Keratinocyte (primary cell): ENCODE results near the gene C9orf43. TPM values are rescaled to one million over a fixed set of nuclear protein-coding genes. Genes with fewer than 3 reads are reported as not detected.

Experiments used
- DNase-seq: peaks from one replicate; pipeline ENCODE4 v3.0.0-alpha.2; 2011; ENCODE audit warnings: low read depth, missing footprints, low spot score
- FAIRE-seq: peaks from 2 replicates; lab custom pipeline; 2011; peaks lifted over from hg19 to GRCh38; lab: Jason Lieb, UNC
- H2AFZ ChIP-seq: 2 replicates; pipeline ENCODE4 v1.6.0; 2012; ENCODE audit warnings: low read length, control low read depth, inconsistent platforms; ENCODE audit not compliant: control insufficient read depth
- H3K27ac ChIP-seq: 2 replicates; pipeline ENCODE4 v1.5.1; 2011; ENCODE audit warnings: low read length; ENCODE audit not compliant: control insufficient read depth, insufficient read depth
- H3K27me3 ChIP-seq: 3 replicates; pipeline ENCODE4 v1.6.0; 2011; ENCODE audit warnings: low read length; ENCODE audit not compliant: control insufficient read depth, insufficient read depth; ENCODE audit errors: extremely low read depth
- H3K36me3 ChIP-seq, 2 experiments: 2 replicates in 1 of 2; 3 replicates in 1 of 2; pipeline ENCODE4 v1.5.1; 2011; ENCODE audit warnings: low read length in 2 of 2, mild to moderate bottlenecking in 1 of 2; ENCODE audit not compliant: control insufficient read depth in 2 of 2, insufficient read depth in 2 of 2; ENCODE audit errors: extremely low read depth in 1 of 2
- H3K4me1 ChIP-seq: 3 replicates; pipeline ENCODE4 v1.5.1; 2011; ENCODE audit warnings: low read length; ENCODE audit not compliant: control insufficient read depth, insufficient read depth; ENCODE audit errors: extremely low read depth
- H3K4me2 ChIP-seq: 3 replicates; pipeline ENCODE4 v1.6.0; 2011; ENCODE audit warnings: low read depth, low read length; ENCODE audit not compliant: control insufficient read depth, insufficient read depth; ENCODE audit errors: extremely low read depth
- H3K4me3 ChIP-seq, 3 experiments: fragments of 200-600 bp in 1 of 3; sonication (generic) in 1 of 3; 2 replicates in 2 of 3; 3 replicates in 1 of 3; pipeline ENCODE4 v1.5.1; 2011 to 2016; ENCODE audit warnings: low read length in 3 of 3, mild to moderate bottlenecking in 3 of 3, control low read depth in 2 of 3, inconsistent platforms in 1 of 3, low read depth in 1 of 3, mixed read lengths in 1 of 3, mixed run types in 1 of 3, moderate library complexity in 1 of 3; ENCODE audit not compliant: control insufficient read depth in 2 of 3, insufficient read depth in 2 of 3; ENCODE audit errors: extremely low read depth in 1 of 3
- H3K79me2 ChIP-seq: 2 replicates; pipeline ENCODE4 v1.6.0; 2012; ENCODE audit warnings: low read length; ENCODE audit not compliant: control insufficient read depth, insufficient read depth
- H3K9ac ChIP-seq: 3 replicates; pipeline ENCODE4 v1.6.0; 2011; ENCODE audit warnings: low read length; ENCODE audit not compliant: control insufficient read depth, insufficient read depth; ENCODE audit errors: extremely low read depth
- H3K9me1 ChIP-seq: 3 replicates; pipeline ENCODE4 v1.6.0; 2011; ENCODE audit warnings: low read length; ENCODE audit not compliant: control insufficient read depth, insufficient read depth; ENCODE audit errors: extremely low read depth
- H3K9me3 ChIP-seq: 2 replicates; pipeline ENCODE4 v1.5.1; 2012; ENCODE audit warnings: low read depth, low read length; ENCODE audit not compliant: control insufficient read depth
- H4K20me1 ChIP-seq: 3 replicates; pipeline ENCODE4 v1.6.0; 2011; ENCODE audit warnings: low read length; ENCODE audit not compliant: control insufficient read depth, insufficient read depth; ENCODE audit errors: extremely low read depth
- EZH2 ChIP-seq: IDR thresholded peaks from one replicate; pipeline ENCODE4 v1.6.1; 2012; ENCODE audit warnings: inconsistent platforms, mild to moderate bottlenecking, low read length, moderate library complexity
- dilution Hi-C: fragments of 300-500 bp; cut with MboI; formaldehyde crosslinking; loops from one replicate; pipeline ENCODE4 v1.7.0; 2020; ENCODE audit warnings: low sequenced_read_pairs; ENCODE audit not compliant: extremely low pct_ligation_motif_present
- polyA plus RNA-seq, 5 experiments: library from polyadenylated mRNA; depleted of rRNA in 3 of 5; stranded (reverse) in 3 of 5; stranded (forward) in 1 of 5; unstranded in 1 of 5; fragments of >200 nt; gene quantifications; 1 replicate in 1 of 5; 2 replicates in 3 of 5; 3 replicates in 1 of 5; pipeline versions ENCODE4 v1.2.1 to v1.2.3, GENCODE V29; 2011 to 2012; ENCODE audit warnings: missing spikeins in 2 of 5, low read depth in 1 of 5, low replicate concordance in 1 of 5
- TF ChIP-seq, protein P1 (sequence below), 3 experiments: IDR thresholded peaks in 1 of 3; conservative IDR thresholded peaks in 1 of 3; optimal IDR thresholded peaks in 1 of 3; 2 replicates in 2 of 3; 3 replicates in 1 of 3; pipeline versions ENCODE3 to v1.5.1; 2011; ENCODE audit warnings: low read length in 3 of 3, mild to moderate bottlenecking in 3 of 3, moderate library complexity in 2 of 3, control low read depth in 1 of 3, inconsistent platforms in 1 of 3; ENCODE audit not compliant: insufficient read depth in 2 of 3; ENCODE audit errors: extremely low read depth in 1 of 3

The C9orf43 gene
- polyA plus RNA-seq, 1 donor (not counting 4 experiments of a cell fraction or from before 2014, with no cell fraction given) = 0.75 TPM

- Histone ChIP-seq H3K27me3 (no peaks in the 10 kb centered on the region), H2AFZ (no peak overlapping the region), H4K20me1 (no peaks in the 10 kb centered on the region), H3K4me3 (no peak overlapping the region), H3K27ac (no peak overlapping the region), H3K9me3 (no peaks in the 10 kb centered on the region), H3K9me1 (no peaks in the 10 kb centered on the region), H3K4me2 (peak overlapping the region; percentile 71), H3K79me2 (no peaks in the 10 kb centered on the region), H3K36me3 (peaks cover 0 to 2% of the 10 kb centered on the region in 2 experiments), H3K9ac (no peak overlapping the region), H3K4me1 (peaks cover 25% of the 10 kb centered on the region)
- dilution Hi-C loops = loop anchor here (10.0 kb wide), 1 partner anchor 55 kb away; the partner anchor contains the start of genes BSPRY and WDR31
- FAIRE-seq (no peak), DNase-seq (no peak)
- no peak for TF ChIP-seq EZH2
Measured at GRCh38 chr9:113399646-113400200, 10.8 kb upstream of the C9orf43 start.

DNA sequence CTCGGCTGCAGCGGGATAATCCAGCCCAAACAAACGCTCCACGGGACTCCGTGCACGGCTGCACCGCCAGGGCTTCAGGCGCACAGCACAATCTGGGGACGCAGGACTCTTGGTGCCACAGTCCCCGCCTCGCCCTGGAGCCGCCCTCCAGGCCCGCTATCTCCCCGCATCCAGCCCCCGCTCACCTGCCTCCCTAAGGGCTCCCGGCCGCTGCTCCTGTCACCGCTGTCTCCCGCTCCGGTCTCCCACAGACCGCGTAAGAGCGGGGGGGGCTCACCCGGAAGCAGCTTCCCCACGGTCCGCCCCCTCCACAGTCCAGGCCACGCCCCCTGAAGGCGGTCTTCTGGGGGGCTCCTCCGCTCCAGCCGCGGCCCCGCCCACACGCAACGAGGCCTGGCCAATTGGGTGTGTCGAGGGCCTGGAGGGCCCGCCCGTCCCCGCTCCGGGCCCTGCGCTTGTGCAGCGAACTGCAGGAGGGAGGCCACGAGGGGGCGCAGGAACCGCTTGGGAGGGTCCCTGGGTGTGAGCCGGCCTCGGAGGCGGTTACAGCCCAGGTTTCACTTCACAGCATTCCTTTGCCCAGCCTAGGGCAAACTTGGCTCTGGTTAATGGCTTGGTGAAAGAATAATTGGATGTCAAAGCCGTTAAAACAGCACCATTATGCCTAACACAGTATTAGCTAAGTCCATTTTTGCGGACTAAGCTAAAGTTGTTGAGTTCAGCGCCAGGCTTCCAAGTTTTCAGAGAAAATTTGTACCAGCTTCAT, 9.3 kb upstream of the C9orf43 start, which contains the start of gene ALAD:
Gene ALAD, minus strand, starts transcription at position 258 of the 766 bp plus-strand sequence. CDS start 7,725 bp downstream, outside the sequence.
- dilution Hi-C loops = loop anchor here (10.0 kb wide), 1 partner anchor 56 kb away; the partner anchor contains the start of genes BSPRY and WDR31

More for the DNA sequence above, 9.3 kb upstream of the C9orf43 start, which contains the start of gene ALAD:
- peak within 1 kb of the TSS; percentile 95 for H2AFZ ChIP-seq
- no peaks in the 10 kb centered on the region for H3K27me3 ChIP-seq
- no peaks in the 10 kb centered on the region for H3K9me3 ChIP-seq
- H3K4me1 ChIP-seq = peaks cover 25% of the 10 kb centered on the region
- no peaks in the 10 kb centered on the region for H4K20me1 ChIP-seq
- H3K4me3 ChIP-seq = peak within 1 kb of the TSS; percentile 78 to 85 (median 78)
- H3K9ac ChIP-seq = peak within 1 kb of the TSS; percentile 64
- DNase-seq (peak; percentile 87), FAIRE-seq (peak; percentile 52)
- H3K79me2 ChIP-seq = no peaks in the 10 kb centered on the region
- H3K27ac ChIP-seq = peak within 1 kb of the TSS; percentile 61
- H3K4me2 ChIP-seq = peak within 1 kb of the TSS; percentile 97
- H3K36me3 ChIP-seq = no peaks in the 10 kb centered on the region
- no peak for TF ChIP-seq EZH2
- TF ChIP-seq, protein P1, sequence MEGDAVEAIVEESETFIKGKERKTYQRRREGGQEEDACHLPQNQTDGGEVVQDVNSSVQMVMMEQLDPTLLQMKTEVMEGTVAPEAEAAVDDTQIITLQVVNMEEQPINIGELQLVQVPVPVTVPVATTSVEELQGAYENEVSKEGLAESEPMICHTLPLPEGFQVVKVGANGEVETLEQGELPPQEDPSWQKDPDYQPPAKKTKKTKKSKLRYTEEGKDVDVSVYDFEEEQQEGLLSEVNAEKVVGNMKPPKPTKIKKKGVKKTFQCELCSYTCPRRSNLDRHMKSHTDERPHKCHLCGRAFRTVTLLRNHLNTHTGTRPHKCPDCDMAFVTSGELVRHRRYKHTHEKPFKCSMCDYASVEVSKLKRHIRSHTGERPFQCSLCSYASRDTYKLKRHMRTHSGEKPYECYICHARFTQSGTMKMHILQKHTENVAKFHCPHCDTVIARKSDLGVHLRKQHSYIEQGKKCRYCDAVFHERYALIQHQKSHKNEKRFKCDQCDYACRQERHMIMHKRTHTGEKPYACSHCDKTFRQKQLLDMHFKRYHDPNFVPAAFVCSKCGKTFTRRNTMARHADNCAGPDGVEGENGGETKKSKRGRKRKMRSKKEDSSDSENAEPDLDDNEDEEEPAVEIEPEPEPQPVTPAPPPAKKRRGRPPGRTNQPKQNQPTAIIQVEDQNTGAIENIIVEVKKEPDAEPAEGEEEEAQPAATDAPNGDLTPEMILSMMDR (optimal IDR thresholded peaks at IDR 0.05 in 1 of 3, IDR thresholded peaks at IDR 0.05 in 1 of 3, conservative IDR thresholded peaks at IDR 0.05 in 1 of 3; ENCODE audit: extremely low read depth in 1 of 3, insufficient read depth in 2 of 3, low read length in 3 of 3) = peak; percentile 88 to 95 (median 88)
- H3K9me1 ChIP-seq = no peaks in the 10 kb centered on the region
